ENCODE measurements around the gene AUTS2.

GRCh38 chr7:69620063-69620462 is 21.8 kb downstream of the AUTS2 start:
- TF ChIP-seq, protein P1, sequence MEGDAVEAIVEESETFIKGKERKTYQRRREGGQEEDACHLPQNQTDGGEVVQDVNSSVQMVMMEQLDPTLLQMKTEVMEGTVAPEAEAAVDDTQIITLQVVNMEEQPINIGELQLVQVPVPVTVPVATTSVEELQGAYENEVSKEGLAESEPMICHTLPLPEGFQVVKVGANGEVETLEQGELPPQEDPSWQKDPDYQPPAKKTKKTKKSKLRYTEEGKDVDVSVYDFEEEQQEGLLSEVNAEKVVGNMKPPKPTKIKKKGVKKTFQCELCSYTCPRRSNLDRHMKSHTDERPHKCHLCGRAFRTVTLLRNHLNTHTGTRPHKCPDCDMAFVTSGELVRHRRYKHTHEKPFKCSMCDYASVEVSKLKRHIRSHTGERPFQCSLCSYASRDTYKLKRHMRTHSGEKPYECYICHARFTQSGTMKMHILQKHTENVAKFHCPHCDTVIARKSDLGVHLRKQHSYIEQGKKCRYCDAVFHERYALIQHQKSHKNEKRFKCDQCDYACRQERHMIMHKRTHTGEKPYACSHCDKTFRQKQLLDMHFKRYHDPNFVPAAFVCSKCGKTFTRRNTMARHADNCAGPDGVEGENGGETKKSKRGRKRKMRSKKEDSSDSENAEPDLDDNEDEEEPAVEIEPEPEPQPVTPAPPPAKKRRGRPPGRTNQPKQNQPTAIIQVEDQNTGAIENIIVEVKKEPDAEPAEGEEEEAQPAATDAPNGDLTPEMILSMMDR (IDR thresholded peaks at IDR 0.05): no peak
- TF ChIP-seq POLR2AphosphoS5 (IDR thresholded peaks at IDR 0.05; ENCODE audit: insufficient read depth in 1 of 2, low read depth in 1 of 2): no peak
- TF ChIP-seq POLR2A (IDR thresholded peaks at IDR 0.05): no peak

Measured in vagina (tissue), 2 donors.